Thyroid gland (tissue), 4 donors: Measurements from ENCODE around the gene ZNF813.
"Not testable (repeated sequence)": the region's sequence is repeated elsewhere in the genome, so short reads cannot be mapped to it uniquely, and the experiment has no call there.

Experiments used
- CTCF ChIP-seq, 6 experiments: fragments of 200-600 bp in 3 of 6; fragments of 450-650 bp in 3 of 6; sonication (generic) in 3 of 6; IDR thresholded peaks; one replicate each; pipeline ENCODE4 v1.5.1; 2016 to 2019; ENCODE audit warnings: antibody characterized with exemption in 6 of 6, mild to moderate bottlenecking in 2 of 6, inconsistent platforms in 1 of 6, moderate library complexity in 1 of 6
- POLR2A ChIP-seq, 2 donors: fragments of 450-650 bp; IDR thresholded peaks; one replicate each; pipeline ENCODE4 v1.6.1; 2017; ENCODE audit warnings: antibody characterized with exemption in 2 of 2, mild to moderate bottlenecking in 2 of 2, moderate library complexity in 1 of 2

- TF ChIP-seq CTCF, POLR2A (IDR thresholded peaks at IDR 0.05): not testable (repeated sequence)
These were observed 7.3 kb downstream of the ZNF813 start for GRCh38 chr19:53474832-53475231.
